Measurements from ENCODE around the gene POGZ. TPM values are rescaled to one million over a fixed set of nuclear protein-coding genes. Genes with fewer than 3 reads are reported as not detected.

POGZ gene
- total and polyA plus RNA-seq, 2 experiments from 2014 or later: 12.9 to 36.3 TPM

DNA sequence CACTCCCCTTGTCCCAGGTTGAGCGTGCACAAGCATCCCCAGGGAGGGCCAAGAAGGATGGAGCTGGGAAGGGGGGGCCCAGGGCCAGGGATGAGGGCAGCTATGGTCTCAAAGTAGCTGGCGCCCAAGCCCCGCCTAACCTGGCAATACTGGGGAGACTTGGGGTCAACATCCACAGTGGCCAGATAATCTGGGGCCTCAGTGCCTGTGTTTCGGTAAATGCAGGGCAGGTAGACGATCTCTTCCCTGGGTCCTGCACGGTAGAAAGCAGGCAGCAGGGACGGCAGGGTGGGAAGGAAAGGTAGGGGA is 90.0 kb downstream of the POGZ start:
- 91% methylated on average over 7 of the region's 7 CpGs for WGBS (ENCODE audit: low lambda C conversion rate, missing lambda C conversion rate)
- peaks cover 31% of the 10 kb centered on the region for H3K4me1 ChIP-seq (ENCODE audit: insufficient read depth)
- TF ChIP-seq EZH2phosphoT487 (IDR thresholded peaks at IDR 0.05; ENCODE audit: low read depth, severe bottlenecking, unreplicated experiment): no peak
- no peak for TF ChIP-seq CTCF (IDR thresholded peaks at IDR 0.05; ENCODE audit: poor library complexity)
- no peak for TF ChIP-seq EZH2 (IDR thresholded peaks at IDR 0.05; ENCODE audit: borderline replicate concordance)
- H3K9me2 ChIP-seq (replicated peaks; ENCODE audit: insufficient read depth): no peaks in the 10 kb centered on the region
- no peaks in the 10 kb centered on the region for H4K20me1 ChIP-seq (ENCODE audit: insufficient read depth, poor library complexity, severe bottlenecking)
- H3K27me3 ChIP-seq: no peaks in the 10 kb centered on the region
- H2AFZ ChIP-seq: no peak overlapping the region
- H3K27ac ChIP-seq: no peak overlapping the region
- H3K4me2 ChIP-seq: no peak overlapping the region
- no peak overlapping the region for H3K4me3 ChIP-seq
- no peak for DNase-seq (ENCODE audit: low spot score)
- H3K36me3 ChIP-seq (replicated peaks; ENCODE audit: insufficient read depth, low read depth): no peaks in the 10 kb centered on the region
- H3K9me3 ChIP-seq (ENCODE audit: low read depth): no peaks in the 10 kb centered on the region
- H3K79me2 ChIP-seq: peaks cover 11% of the 10 kb centered on the region

- no peaks in the 10 kb centered on the region for H3K27me3 ChIP-seq
- H3K9me3 ChIP-seq (ENCODE audit: low read depth): no peaks in the 10 kb centered on the region
- peaks cover 31% of the 10 kb centered on the region for H3K4me1 ChIP-seq (ENCODE audit: insufficient read depth)
- H3K36me3 ChIP-seq (replicated peaks; ENCODE audit: insufficient read depth, low read depth): no peaks in the 10 kb centered on the region
- 93% methylated on average over 20 of the region's 20 CpGs for WGBS (ENCODE audit: low lambda C conversion rate, missing lambda C conversion rate)
- DNase-seq (ENCODE audit: low spot score): no peak
- H3K9me2 ChIP-seq (replicated peaks; ENCODE audit: insufficient read depth): no peaks in the 10 kb centered on the region
- H3K4me2 ChIP-seq: no peak overlapping the region
- no peak overlapping the region for H3K27ac ChIP-seq
- H2AFZ ChIP-seq: no peak overlapping the region
- no peak overlapping the region for H3K4me3 ChIP-seq
- H3K79me2 ChIP-seq: peaks cover 11% of the 10 kb centered on the region
- TF ChIP-seq CTCF (IDR thresholded peaks at IDR 0.05; ENCODE audit: poor library complexity) (no peak), EZH2 (IDR thresholded peaks at IDR 0.05; ENCODE audit: borderline replicate concordance) (no peak), EZH2phosphoT487 (IDR thresholded peaks at IDR 0.05; ENCODE audit: low read depth, severe bottlenecking, unreplicated experiment) (no peak)
- H4K20me1 ChIP-seq (ENCODE audit: insufficient read depth, poor library complexity, severe bottlenecking): no peaks in the 10 kb centered on the region
Observed at GRCh38 chr1:151368393-151369301, 90.6 kb downstream of the POGZ start.

- WGBS (ENCODE audit: low lambda C conversion rate, missing lambda C conversion rate): 84% methylated on average over 8 of the region's 8 CpGs
- Histone ChIP-seq H3K4me1 (ENCODE audit: insufficient read depth) (peaks cover 28% of the 10 kb centered on the region), H3K27ac (no peak overlapping the region), H3K9me3 (ENCODE audit: low read depth) (no peaks in the 10 kb centered on the region), H3K27me3 (no peaks in the 10 kb centered on the region), H3K4me3 (no peak overlapping the region), H3K79me2 (peaks cover 11% of the 10 kb centered on the region), H2AFZ (no peak overlapping the region), H3K9me2 (replicated peaks; ENCODE audit: insufficient read depth) (no peaks in the 10 kb centered on the region), H4K20me1 (ENCODE audit: insufficient read depth, poor library complexity, severe bottlenecking) (no peaks in the 10 kb centered on the region), H3K36me3 (replicated peaks; ENCODE audit: insufficient read depth, low read depth) (no peaks in the 10 kb centered on the region), H3K4me2 (no peak overlapping the region)
- no peak for TF ChIP-seq EZH2 (IDR thresholded peaks at IDR 0.05; ENCODE audit: borderline replicate concordance)
- TF ChIP-seq EZH2phosphoT487 (IDR thresholded peaks at IDR 0.05; ENCODE audit: low read depth, severe bottlenecking, unreplicated experiment): no peak
- TF ChIP-seq CTCF (IDR thresholded peaks at IDR 0.05; ENCODE audit: poor library complexity): no peak
- no peak for DNase-seq (ENCODE audit: low spot score)
Observed at GRCh38 chr1:151367658-151368392, 91.5 kb downstream of the POGZ start.

Measured in hepatocyte (in vitro differentiated cells).